GM18867 (cell line): ENCODE measurements around the gene MT1E.
"Not testable (repeated sequence)": the region's sequence is repeated elsewhere in the genome, so short reads cannot be mapped to it uniquely, and the experiment has no call there.

Source experiments
- ATAC-seq: cut with Tn5 transposase; IDR thresholded peaks from one replicate; pipeline ENCODE4 v1.9.1; 2021; ENCODE audit warnings: mild to moderate bottlenecking, moderate library complexity; ENCODE audit not compliant: unreplicated experiment

The MT1E gene

DNA sequence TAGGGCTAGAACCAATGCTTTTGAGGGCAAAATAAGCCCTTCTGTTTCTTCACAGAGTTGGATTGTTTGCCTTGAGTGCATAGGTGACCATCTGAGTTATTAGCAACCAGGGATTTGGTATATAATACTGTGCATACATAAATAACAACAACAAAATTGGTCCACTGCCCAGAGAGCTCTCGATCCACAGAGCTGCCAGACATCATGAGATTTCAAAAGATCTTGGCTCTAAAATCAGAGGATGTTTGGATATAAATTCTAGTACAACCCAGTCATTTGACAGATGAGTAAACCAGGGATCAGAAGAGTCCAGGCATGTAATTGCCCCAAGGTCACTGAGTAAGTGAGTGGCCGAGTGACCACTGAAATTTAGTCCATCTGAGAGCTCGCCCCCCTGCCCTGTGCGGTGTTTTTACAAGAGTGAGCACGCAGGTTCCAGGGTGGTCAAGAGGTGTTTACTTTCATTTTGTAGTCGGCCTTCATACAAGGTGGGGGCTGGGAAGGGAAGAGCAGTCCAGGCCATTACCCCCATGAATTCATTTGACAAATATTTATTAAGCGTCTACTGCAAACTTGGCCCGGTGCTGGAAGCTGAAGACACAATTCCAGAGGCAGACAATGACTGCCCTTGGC is 19.0 kb upstream of the MT1E start:
- no peak for ATAC-seq

DNA sequence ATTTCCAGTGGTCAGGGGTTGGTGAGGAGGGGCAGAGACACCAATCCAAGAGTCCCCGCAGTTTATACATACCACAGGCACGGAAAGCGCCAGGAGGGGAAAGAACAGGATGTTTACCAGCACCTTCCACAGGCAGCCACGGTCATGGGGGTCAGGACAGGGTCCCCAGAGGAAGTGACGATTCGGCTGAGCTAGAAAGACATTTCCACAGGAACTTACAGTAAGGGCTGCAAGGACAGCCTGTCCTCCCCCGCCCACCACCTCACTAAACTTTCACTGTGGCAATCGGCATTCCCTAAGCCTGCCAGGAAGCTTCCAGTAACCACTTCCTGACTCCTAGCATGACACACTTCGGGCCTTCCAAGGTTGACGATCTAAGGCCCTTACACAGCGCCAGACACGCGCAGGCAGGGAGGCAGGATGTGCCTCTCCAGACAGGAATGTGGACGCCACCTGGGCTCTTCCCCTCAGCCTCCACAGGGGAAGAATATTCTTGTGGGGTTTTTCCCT is 18.4 kb upstream of the MT1E start:
- no peak for ATAC-seq

DNA sequence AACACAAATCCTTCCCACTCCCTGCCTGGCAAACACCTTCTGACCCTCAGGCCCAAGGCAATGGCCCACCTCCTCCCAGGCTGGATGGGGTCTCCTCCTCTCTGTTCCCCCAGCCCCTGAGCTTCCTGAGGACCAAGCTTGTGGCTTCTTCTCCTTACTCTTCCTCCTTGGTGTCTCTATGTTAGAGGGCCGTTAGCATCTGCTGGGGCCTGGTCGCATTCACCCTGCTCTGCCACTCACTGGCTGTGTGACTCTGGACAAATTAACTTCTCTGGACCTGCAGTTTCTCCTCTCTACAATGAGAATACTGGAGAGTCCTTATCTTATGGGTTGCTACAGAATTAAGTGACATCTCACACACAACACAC is 17.9 kb upstream of the MT1E start:
- ATAC-seq: no peak

DNA sequence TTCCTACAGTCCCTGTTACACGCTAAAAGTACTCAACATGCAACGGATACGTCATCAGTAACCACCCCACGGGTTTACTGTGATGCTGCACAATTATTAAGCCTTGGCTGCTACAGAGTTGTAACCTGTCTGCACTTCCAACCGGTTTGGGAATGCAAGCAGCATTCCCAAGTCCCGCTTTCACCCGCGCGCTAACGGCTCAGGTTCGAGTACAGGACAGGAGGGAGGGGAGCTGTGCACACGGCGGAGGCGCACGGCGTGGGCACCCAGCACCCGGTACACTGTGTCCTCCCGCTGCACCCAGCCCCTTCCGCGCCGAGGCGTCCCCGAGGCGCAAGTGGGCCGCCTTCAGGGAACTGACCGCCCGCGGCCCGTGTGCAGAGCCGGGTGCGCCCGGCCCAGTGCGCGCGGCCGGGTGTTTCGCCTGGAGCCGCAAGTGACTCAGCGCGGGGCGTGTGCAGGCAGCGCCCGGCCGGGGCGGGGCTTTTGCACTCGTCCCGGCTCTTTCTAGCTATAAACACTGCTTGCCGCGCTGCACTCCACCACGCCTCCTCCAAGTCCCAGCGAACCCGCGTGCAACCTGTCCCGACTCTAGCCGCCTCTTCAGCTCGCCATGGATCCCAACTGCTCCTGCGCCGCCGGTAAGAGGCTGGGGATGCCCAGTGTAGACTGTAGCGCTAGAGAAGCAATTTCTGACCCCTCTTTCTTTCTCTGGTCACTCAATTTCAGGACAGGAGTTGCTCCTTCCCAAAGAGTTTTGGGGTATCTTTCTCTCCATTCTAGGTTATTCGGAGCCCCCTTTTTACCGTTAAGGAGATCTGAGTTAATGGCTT is 17.3 kb upstream of the MT1E start, which contains the start of gene MT2A:
Gene MT2A, plus strand, starts transcription at position 542 of the 833 bp plus-strand sequence. Its CDS starts 72 bp downstream, at position 614.
- peak; percentile 91 for ATAC-seq

DNA sequence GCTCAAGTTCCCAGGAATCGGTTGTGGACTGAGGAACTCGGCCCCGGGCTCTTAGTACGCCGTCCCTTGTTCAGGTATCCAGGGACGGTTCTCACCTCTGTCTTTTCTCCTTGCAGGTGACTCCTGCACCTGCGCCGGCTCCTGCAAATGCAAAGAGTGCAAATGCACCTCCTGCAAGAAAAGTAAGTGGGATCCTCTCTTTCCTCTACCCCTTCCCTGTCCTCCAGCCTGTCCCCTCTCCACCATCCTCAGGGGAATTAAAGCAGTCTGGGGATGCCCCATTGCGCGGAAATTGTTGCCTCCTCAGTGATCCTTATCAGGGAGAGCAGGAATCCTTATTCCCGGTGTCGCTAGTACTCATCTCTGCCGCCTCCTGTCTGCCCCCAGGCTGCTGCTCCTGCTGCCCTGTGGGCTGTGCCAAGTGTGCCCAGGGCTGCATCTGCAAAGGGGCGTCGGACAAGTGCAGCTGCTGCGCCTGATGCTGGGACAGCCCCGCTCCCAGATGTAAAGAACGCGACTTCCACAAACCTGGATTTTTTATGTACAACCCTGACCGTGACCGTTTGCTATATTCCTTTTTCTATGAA is 16.6 kb upstream of the MT1E start:
- ATAC-seq: no peak

DNA sequence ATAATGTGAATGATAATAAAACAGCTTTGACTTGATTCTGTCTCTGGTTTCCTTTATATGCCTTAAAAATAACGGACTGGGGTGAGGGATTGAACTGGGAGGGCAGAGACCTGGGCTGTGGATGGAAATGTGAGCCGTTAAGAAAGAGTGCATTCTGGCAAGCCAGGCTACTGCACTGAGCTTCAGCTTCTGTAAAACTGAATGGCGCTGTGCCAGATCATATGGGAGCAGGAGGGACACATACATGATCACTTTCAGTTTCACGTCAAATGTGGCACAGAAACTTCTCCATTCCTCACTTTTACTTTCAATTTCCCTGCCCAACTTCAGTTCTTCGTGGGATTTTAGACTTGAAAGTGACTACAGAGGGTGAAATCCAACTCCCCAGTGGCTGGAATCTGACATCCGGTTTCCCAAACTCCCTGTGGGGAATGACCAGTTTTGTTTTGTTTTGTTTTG is 16.1 kb upstream of the MT1E start:
- ATAC-seq: peak; percentile 41

DNA sequence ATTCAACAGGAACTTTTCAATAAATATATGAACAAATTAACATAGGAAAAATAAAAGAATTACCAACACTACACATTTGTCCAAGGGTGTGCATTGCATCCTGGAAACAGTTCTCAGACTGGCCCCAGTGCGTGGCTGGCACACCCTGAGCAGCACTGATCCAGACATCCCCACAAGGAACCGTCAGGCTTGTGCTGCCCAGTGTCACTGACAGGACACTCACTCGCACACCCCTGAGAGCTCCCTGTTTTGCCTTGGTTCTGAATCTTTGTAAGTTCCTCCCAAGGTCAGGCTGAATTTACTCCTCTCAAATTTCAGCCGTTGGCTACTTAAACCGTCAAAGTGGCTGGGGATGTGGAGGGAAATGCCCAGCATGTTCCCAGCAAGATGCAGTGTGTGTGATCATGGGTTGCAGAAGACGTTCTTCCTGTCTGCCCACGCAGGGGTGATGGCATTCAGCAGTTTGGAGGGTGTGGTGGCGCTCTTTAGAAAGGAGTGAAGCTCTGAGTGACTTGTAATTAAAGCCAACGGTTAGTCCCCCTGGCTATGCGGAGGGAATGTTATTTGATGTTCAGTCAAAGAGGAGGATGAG is 15.5 kb upstream of the MT1E start:
- ATAC-seq: no peak

DNA sequence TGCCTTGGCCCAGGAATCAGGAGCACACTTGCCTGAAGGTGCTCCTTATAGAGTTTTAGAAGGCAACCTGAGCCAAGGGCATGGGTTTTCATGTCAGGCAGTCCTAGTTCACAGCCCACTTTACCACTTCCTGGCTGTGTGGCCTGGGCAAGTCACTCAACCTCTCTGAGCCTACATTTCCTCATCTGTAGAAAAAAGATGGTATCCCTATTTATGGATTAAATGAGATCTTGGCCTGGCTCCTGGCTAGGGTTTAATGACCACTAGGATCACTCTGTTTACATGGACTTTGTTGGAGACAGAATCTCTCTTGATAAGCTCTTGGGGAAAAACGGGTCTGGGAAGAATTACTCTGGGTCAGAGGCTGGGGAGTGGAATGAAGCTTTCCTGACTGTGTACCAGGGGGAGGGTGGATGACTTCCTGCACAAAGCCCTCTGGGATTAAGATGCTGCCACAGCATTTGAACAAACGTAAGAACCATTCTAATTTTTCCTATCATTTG is 14.9 kb upstream of the MT1E start:
- no peak for ATAC-seq

DNA sequence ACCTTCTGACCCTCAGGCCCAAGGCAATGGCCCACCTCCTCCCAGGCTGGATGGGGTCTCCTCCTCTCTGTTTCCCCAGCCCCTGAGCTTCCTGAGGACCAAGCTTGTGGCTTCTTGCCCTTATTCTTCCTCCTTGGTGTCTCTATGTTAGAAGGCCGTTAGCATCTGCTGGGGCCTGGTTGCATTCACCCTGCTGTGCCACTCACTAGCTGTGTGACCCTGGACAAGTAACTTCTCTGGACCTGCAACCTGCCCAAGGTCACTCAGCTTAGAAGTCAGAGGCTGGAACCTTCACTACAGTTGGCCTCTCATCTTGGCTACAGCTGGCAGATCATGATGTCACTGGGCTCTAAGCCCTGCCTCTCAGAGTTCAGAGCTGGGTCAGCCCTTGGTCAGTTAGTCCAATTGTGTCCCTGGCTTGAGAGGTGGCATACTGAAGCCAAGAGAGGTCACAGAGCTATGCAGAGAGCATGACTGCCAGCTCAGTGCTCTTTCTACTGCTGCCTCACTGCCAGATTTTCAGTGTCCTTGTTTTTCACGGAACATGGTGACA is 14.2 kb upstream of the MT1E start:
- ATAC-seq: no peak

DNA sequence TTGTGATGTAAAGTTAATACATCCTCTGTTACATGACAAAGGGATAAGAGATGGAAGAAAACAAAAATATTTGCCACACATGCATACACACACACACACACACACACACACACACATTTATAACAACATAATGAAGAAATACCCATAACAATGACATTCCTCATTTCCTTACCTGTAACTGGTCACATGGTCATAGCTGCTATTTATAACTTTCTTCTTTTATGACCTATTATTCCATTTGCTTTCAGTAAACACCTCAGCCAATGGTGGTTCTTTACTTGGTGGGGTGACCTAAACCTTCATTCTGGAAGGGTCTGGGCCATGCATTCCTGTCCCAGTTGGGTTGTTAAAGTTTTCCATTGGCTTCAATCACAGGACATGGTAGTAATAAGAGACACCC is 11.9 kb upstream of the MT1E start:
- no peak for ATAC-seq

DNA sequence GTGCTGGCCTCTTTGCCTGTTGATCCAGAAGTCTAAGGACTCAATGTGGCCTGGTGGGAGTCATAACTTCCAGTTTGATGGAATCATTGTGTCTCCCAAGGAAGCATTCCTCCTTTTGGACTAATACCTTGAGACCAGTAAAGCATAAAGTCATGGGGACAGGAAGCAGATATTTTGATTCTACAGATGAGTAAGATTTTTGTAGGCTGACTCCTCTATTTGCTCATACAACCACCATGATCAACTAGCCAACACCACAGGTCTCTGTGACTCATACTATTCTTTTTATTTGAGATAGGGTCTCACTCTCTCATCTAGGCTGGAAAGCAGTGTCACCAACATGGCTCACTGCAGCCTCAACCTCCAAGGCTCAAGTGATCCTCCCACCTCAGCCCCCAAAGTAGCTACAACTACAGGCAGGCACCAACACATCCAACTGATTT is 11.0 kb upstream of the MT1E start:
- ATAC-seq: no peak

DNA sequence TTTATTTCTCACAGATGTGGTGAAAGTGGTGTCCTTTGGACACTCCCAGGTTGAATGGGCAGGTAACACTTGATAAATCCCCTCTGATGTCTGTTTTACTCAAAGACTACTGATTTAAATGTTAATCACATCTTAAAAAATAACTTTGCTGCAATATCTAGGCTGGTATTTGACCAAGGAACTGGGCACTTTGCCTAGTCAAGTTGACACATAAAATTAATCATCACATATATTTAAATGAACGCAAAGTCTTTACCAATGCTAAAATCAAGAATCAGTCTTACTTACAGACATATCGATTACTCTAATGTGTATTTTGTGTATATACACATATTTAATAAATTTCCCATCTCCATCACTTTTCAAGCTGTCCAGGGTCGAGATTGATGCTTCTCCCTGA is 10.2 kb upstream of the MT1E start:
- ATAC-seq: no peak

DNA sequence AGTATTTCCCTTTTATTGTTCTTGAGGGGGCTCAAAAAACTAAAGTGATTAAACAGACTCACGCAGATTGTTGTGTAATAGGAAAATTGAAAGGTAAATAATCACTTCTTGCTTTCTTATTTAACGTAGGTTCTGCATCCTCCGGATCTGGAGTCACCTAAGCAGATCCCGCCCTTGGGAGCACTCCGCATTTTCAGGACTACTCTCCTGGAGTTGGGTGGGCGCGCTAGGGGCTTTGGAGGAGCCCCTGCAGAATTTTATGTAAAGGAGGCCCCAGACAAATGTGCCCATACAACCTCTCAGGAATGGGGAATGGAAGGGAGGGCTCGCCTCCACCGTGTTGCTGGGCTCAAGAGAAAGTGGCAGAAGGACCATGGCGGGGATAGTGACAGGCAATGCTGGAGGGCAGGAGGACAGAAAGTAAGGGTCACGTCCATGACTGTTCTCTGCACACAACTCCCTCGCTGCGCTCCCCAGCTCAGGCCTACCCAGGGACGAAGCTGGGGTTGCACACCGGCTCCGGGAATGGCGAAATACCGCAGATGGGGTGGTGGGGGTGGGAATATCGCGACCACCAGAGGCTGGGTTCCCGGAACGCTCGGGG is 8.9 kb upstream of the MT1E start:
- no peak for ATAC-seq

DNA sequence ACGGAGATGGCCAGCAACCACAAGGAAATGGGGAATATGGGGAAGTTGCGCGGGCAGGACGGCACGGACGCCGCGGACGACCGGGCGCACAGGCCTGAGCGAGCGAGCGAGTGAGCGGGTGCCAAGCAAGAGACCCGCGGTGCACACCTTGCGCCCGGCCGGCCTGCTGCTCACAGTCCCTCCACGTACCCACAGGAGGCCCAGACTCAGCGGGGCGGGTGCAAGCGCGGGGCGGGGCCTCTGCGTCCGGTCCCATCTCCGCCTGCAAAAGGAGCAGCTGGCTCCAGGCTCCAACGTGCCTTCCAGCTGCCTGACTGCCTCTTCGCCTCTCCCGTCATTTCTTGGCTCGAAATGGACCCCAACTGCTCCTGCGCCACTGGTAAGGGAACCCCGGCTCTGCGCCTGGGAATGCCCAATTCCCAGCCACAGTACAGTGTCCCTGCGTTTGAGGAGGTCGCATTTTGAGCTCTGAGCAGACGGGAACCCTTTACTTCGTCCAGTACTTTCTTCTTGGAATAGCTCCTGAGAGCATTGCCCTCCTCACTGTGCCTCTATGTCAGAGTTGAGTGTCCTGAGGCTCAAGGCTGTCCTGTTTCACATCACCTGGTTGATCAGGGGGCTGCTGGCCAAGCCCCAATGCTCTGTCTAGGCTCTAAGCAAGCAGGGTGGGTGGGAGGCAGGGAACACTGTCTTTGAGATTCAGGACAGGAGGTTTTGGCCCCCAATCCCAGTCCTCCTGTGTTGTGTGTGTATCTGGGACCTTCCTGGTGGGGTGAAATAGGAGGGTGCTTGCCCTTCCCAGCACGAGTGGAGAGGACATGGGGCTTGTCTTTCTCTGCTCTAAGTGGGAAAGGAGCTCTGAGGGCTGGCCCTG is 8.1 kb upstream of the MT1E start:
- no peak for ATAC-seq

DNA sequence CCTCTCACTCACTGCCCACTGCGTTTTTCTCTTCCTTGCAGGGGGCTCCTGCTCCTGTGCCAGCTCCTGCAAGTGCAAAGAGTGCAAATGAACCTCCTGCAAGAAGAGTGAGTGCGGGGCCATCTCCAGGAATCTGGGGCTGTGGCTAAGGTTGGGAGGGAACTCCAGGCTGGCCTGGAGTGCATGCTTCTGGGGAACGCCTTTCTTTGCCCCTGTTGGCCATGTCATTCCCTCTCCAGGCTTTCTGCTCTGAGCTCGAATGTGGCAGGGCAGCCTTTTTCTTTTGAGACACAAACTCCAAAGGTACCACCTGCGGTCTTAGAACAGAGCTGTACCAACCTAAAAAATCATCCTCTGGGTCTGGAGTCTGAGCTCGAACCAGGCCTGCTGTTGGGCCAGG is 7.4 kb upstream of the MT1E start:
- ATAC-seq: no peak

DNA sequence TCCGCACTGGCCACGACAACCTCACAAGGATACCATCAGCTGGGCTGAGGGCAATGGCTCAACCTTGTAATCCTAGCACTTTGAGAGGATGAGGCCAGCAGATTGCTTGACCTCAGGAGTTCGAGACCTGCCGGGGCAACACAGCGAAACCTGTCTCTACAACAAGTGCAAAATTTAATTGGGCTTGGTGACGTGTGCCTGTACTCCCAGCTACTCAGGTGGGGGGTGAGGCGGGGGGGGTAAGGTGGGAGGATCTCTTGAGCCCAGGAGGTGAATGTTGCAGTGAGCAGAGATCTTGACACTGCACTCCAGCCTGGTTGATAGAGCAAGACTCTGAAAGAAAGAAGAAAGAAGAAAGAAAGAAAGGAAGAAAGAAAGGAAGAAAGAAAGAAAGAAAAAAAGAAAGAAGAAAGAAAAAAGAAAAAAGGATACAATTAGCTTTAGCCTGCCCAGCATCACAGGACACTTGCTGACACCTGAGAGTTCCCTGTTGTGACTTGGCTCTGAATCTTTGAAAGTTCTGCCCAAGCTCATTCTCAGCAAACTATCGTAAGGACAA is 5.2 kb upstream of the MT1E start:
- ATAC-seq: no peak

DNA sequence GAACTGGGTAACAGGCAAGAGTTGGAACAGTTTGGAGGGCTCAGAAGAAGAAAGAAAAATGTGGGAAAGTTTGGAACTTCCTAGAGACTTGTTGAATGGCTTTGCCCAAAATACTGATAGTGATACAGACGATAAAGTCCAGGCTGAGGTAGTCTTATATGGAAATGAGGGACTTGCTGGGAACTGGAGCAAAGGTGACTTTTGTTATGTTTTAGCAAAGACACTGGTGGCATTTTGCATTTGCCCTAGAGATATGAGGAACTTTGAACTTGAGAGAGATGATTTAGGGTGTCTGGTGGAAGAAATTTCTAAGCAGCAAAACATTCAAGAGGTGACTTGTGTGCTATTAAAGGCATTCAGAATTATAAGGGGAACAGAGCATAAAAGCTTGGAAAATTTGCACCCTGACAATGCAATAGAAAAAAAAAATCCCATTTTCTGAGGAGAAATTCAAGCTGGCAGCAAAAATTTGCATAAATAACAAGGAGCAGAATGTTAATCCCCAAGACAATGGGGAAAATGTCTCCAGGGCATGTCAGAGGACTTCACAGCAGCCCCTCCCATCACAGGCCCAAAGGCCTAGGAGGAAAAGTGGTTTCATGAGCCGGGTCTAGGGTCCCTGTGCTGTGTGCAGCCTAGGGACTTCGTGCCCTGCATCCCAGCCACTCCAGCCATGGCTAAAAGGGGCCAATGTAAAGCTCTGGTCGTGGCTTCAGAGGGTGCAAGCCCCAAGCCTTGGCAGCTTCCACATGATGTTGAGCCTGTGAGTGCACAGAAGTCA is 3.7 kb upstream of the MT1E start:
- ATAC-seq: not testable (repeated sequence)

DNA sequence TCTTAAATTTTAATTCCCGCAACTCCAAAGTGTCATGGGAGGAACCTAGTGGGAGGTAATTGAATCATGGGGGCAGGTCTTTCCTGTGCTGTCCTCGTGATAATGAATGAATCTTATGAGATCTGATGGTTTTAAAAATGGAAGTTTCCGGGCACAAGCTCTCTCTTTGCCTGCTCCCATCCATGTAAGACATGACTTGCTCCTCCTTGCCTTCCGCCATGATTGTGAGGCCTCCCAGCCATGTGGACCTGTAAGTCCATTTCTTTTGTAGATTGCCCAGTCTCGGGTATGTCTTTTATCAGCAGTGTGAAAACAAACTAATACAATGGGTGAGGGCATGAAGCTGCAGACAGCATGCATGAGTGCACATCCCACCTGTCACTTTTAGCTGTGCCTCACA is 2.4 kb upstream of the MT1E start:
- not testable (repeated sequence) for ATAC-seq
